K562 (cell line): ENCODE data around the gene CSRP2. TPM values are rescaled to one million over a fixed set of nuclear protein-coding genes. Genes with fewer than 3 reads are reported as not detected.

Source experiments
- ATAC-seq: fragments of 200-7000 bp; cut with Tn5 transposase; 3 replicates; pipeline ENCODE4 v1.9.1; 2020; ENCODE audit warnings: moderate library complexity
- BruUV-seq: library from RNA; stranded (reverse); fragments of 400-500 nt; replicated peaks from 2 replicates; lab custom pipeline; 2021; lab: Mats Ljungman, UMichigan
- CTCF ChIA-PET: fragments of 300-600 bp; formaldehyde crosslinking; extraction: SDS; loops from one replicate; lab custom pipeline; 2021; ENCODE audit warnings: low intra/inter-chr PET ratio; lab: Yijun Ruan, JAX
- POLR2A ChIA-PET: fragments of 300-600, 350-650 bp; sonication (Branson Sonifier 250); formaldehyde crosslinking; extraction: SDS; loops from one replicate; lab custom pipeline; 2021; ENCODE audit warnings: antibody characterized with exemption, inconsistent platforms; lab: Yijun Ruan, JAX
- DNase-seq, 4 experiments: peaks; one replicate each; pipeline versions ENCODE4 v3.0.0 to v3.0.0-alpha.2; 2011 to 2018; ENCODE audit warnings: low spot score in 3 of 4, mixed read lengths in 3 of 4; ENCODE audit errors: extremely low read depth in 1 of 4
- FAIRE-seq: peaks from 2 replicates; lab custom pipeline; 2011; peaks lifted over from hg19 to GRCh38; lab: Jason Lieb, UNC
- H2AFZ ChIP-seq: 2 replicates; pipeline ENCODE4 v1.6.0; 2011; ENCODE audit warnings: low read depth, low read length, control low read depth, inconsistent platforms
- H3K27ac ChIP-seq: fragments of 200-600 bp; 3 replicates; pipeline ENCODE4 v1.8.0; 2011; ENCODE audit warnings: low read depth, mild to moderate bottlenecking, control low read depth, inconsistent platforms, low read length, moderate library complexity, mixed read lengths; ENCODE audit errors: extremely low read depth
- H3K27me3 ChIP-seq, 2 experiments: fragments of 300-600 bp in 1 of 2; 2 replicates in 1 of 2; 3 replicates in 1 of 2; pipeline versions ENCODE4 v1.6.0 to v1.8.0; 2011; ENCODE audit warnings: inconsistent platforms in 2 of 2, low read length in 2 of 2, mild to moderate bottlenecking in 1 of 2, mixed read lengths in 1 of 2, moderate library complexity in 1 of 2; ENCODE audit not compliant: control insufficient read depth in 2 of 2, insufficient read depth in 2 of 2
- H3K36me3 ChIP-seq: fragments of 300-600 bp; 3 replicates; pipeline ENCODE4 v1.8.0; 2011; ENCODE audit warnings: mild to moderate bottlenecking, low read length, inconsistent platforms; ENCODE audit not compliant: control insufficient read depth, insufficient read depth
- H3K4me1 ChIP-seq, 2 experiments: fragments of 200-600 bp in 1 of 2; replicated peaks in 1 of 2; 2 replicates in 1 of 2; 3 replicates in 1 of 2; pipeline versions ENCODE4 v1.5.1 to v1.8.0; 2011; ENCODE audit warnings: inconsistent platforms in 2 of 2, low read length in 2 of 2, mild to moderate bottlenecking in 1 of 2, mixed read lengths in 1 of 2, moderate library complexity in 1 of 2; ENCODE audit not compliant: control insufficient read depth in 2 of 2, insufficient read depth in 2 of 2
- H3K4me2 ChIP-seq: 2 replicates; pipeline ENCODE4 v1.6.1; 2011; ENCODE audit warnings: low read length, control low read depth, inconsistent platforms, mixed read lengths; ENCODE audit not compliant: insufficient read depth
- H3K4me3 ChIP-seq: fragments of 200-600 bp; sonication (generic), shearing (Covaris generic); 2 replicates; pipeline ENCODE4 v1.5.1; 2016; ENCODE audit warnings: control low read depth, inconsistent platforms
- H3K79me2 ChIP-seq: fragments of 200-600 bp; 3 replicates; pipeline ENCODE4 v1.8.0; 2011; ENCODE audit warnings: low read length, inconsistent platforms; ENCODE audit not compliant: control insufficient read depth, insufficient read depth
- H3K9ac ChIP-seq, 2 experiments: 2 replicates each; pipeline versions ENCODE4 v1.6.0 to v1.6.1; 2011; ENCODE audit warnings: low read depth in 2 of 2, low read length in 2 of 2, control low read depth in 1 of 2, inconsistent platforms in 1 of 2, mild to moderate bottlenecking in 1 of 2, mixed read lengths in 1 of 2; ENCODE audit not compliant: insufficient read depth in 1 of 2
- H3K9me1 ChIP-seq: one replicate; pipeline ENCODE4 v1.6.0; 2011; ENCODE audit warnings: inconsistent platforms, mild to moderate bottlenecking, low read length, moderate library complexity; ENCODE audit not compliant: control insufficient read depth, insufficient read depth
- H3K9me3 ChIP-seq: replicated peaks from 2 replicates; pipeline ENCODE4 v1.5.1; 2011; ENCODE audit warnings: low read depth, low read length, inconsistent platforms; ENCODE audit not compliant: control insufficient read depth, insufficient read depth
- H4K20me1 ChIP-seq: replicated peaks from 2 replicates; pipeline ENCODE4 v1.6.1; 2011; ENCODE audit warnings: low read length, inconsistent platforms, mixed read lengths; ENCODE audit not compliant: control insufficient read depth, insufficient read depth
- EGR1 ChIP-seq: fragments of 450-650 bp; conservative IDR thresholded peaks from 2 replicates; pipeline ENCODE4 v1.6.1; 2017; ENCODE audit warnings: mild to moderate bottlenecking
- HDAC6 ChIP-seq: IDR thresholded peaks from 2 replicates; pipeline ENCODE4 v1.6.1; 2012; ENCODE audit warnings: low read depth, mild to moderate bottlenecking, control low read depth, inconsistent platforms, low read length, moderate library complexity
- MECOM ChIP-seq: fragments of 250-450 bp; sonication (Bioruptor Pico); IDR thresholded peaks from 2 replicates; pipeline ENCODE4 v1.8.0; 2022; ENCODE audit warnings: inconsistent platforms
- ZFP36 ChIP-seq: fragments of 150-350 bp; IDR thresholded peaks from 2 replicates; pipeline ENCODE4 v1.6.1; 2018; ENCODE audit warnings: low read length, low read depth; ENCODE audit not compliant: partially characterized antibody
- WGBS: fragments of 100-300 bp; shearing (Covaris generic); methylation state at CpG from one replicate; pipeline ENCODE4 v1.1.6; 2016; ENCODE audit warnings: low coverage, mixed read lengths; ENCODE audit not compliant: insufficient coverage; ENCODE audit errors: missing lambda C conversion rate; 5-methylcytosine and 5-hydroxymethylcytosine counted together
- in situ Hi-C: fragments of 300-500 bp; cut with MboI; formaldehyde crosslinking; loops from 4 replicates; pipeline ENCODE4 v1.15.0; 2018; ENCODE audit warnings: inconsistent platforms, mixed read lengths
- intact Hi-C: fragments of 100-400 bp; cut with micrococcal nuclease; formaldehyde crosslinking; loops from 2 replicates; pipeline ENCODE4 v1.14.2; 2022
- polyA plus RNA-seq, 8 experiments: library from polyadenylated mRNA; depleted of rRNA in 4 of 8; stranded (reverse) in 5 of 8; unstranded in 3 of 8; fragments of >200 nt; fragmentation: Nextera tagmentation in 2 of 8; fragmentation: Illumina TruSeq in 1 of 8; extraction: Ambion mirVana in 2 of 8; extraction: Trizol in 1 of 8; gene quantifications; 2 replicates each; pipeline versions ENCODE4 v1.2.1 to v1.2.3, GENCODE V29; 2011 to 2014; ENCODE audit warnings: inconsistent platforms in 1 of 8, missing spikeins in 1 of 8
- total RNA-seq, 7 experiments: library from RNA; depleted of rRNA in 6 of 7; stranded (reverse); fragments of >200 nt in 6 of 7; fragmentation: Illumina TruSeq in 2 of 7; extraction: Trizol in 2 of 7; gene quantifications; 2 replicates each; pipeline versions ENCODE4 v1.2.1 to v1.2.3, GENCODE V29; 2011 to 2021; ENCODE audit warnings: low replicate concordance in 1 of 7

CSRP2 gene
- total and polyA plus RNA-seq, 9 of the 15 experiments (the other 6 are each of a cell fraction or from before 2014, with no cell fraction given): 0.32 to 6.2 (median 2.3) TPM

- Histone ChIP-seq H3K4me3 (no peak overlapping the region), H3K4me2 (no peak overlapping the region), H3K27me3 (peaks cover 4 to 11% of the 10 kb centered on the region in 2 experiments), H3K36me3 (no peaks in the 10 kb centered on the region), H3K9me1 (no peaks in the 10 kb centered on the region), H3K9ac (no peak overlapping the region), H3K79me2 (no peaks in the 10 kb centered on the region), H4K20me1 (no peaks in the 10 kb centered on the region), H3K27ac (no peak overlapping the region), H3K9me3 (no peaks in the 10 kb centered on the region), H2AFZ (no peak overlapping the region), H3K4me1 (no peaks in the 10 kb centered on the region)
- TF ChIP-seq EGR1 (0 out of 2 replicates have a peak, but pooled peaks have one; percentile 11), MECOM (no peak)
- in situ Hi-C loops (no loop called here), intact Hi-C loops (no loop called here)
- ChIA-PET CTCF (no interaction called here), POLR2A (no interaction called here)
- ATAC-seq (no peak), DNase-seq (no peak), FAIRE-seq (no peak)
- no TSS peak for BruUV-seq
- 5% methylated on average over 8 of the region's 8 CpGs for WGBS
Measured at GRCh38 chr12:76890151-76891143, 11.6 kb upstream of the CSRP2 start.

- intact Hi-C loops: no loop called here
- 0% methylated on average over 1 of the region's 1 CpG for WGBS
- H3K9me1 ChIP-seq: no peaks in the 10 kb centered on the region
- no peak overlapping the region for H3K27ac ChIP-seq
- peak overlapping the region; percentile 53 for H2AFZ ChIP-seq
- ATAC-seq (peak; percentile 61), DNase-seq (peak in 2 of 4 experiments; percentile 15 to 27)
- POLR2A ChIA-PET: interaction anchor here (0.6 kb wide), 1 partner anchor 280 kb away, joined by 3 read pairs; no protein-coding TSS in a partner anchor
- no peaks in the 10 kb centered on the region for H3K79me2 ChIP-seq
- no TSS peak for BruUV-seq
- CTCF ChIA-PET: no interaction called here
- H3K4me1 ChIP-seq: no peaks in the 10 kb centered on the region
- no peaks in the 10 kb centered on the region for H4K20me1 ChIP-seq
- H3K9ac ChIP-seq: no peak overlapping the region
- peak overlapping the region; percentile 48; the same call in 1 of the 2 replicates for H3K4me2 ChIP-seq
- TF ChIP-seq ZFP36: no peak
- no peak for TF ChIP-seq HDAC6
- TF ChIP-seq, all 486 proteins: peak for 0
- Histone ChIP-seq H3K36me3 (no peaks in the 10 kb centered on the region), H3K9me3 (no peaks in the 10 kb centered on the region), H3K4me3 (peak overlapping the region; percentile 2; the same call in 1 of the 2 replicates), H3K27me3 (peaks cover 4 to 11% of the 10 kb centered on the region in 2 experiments)
- FAIRE-seq: no peak
- in situ Hi-C loops: no loop called here
Measured at GRCh38 chr12:76888775-76889174, 10.0 kb upstream of the CSRP2 start.
